ENCODE data around the gene ONECUT3.

Gene ONECUT3

GRCh38 chr19:1830568-1830967 is 77.3 kb downstream of the ONECUT3 start:
- no peaks in the 10 kb centered on the region for H3K4me1 ChIP-seq (ENCODE audit: insufficient read depth, poor library complexity, severe bottlenecking)
- no peaks in the 10 kb centered on the region for H3K9me3 ChIP-seq (ENCODE audit: severe bottlenecking)
- ATAC-seq (ENCODE audit: low read depth): no peak
- no peaks in the 10 kb centered on the region for H3K27me3 ChIP-seq (ENCODE audit: insufficient read depth, poor library complexity, severe bottlenecking)
- TF ChIP-seq CTCF (IDR thresholded peaks at IDR 0.05; ENCODE audit: poor library complexity, severe bottlenecking): no peak
- no peak for DNase-seq (ENCODE audit: low spot score)
- H3K27ac ChIP-seq (ENCODE audit: poor library complexity, severe bottlenecking): no peak overlapping the region
- no peak overlapping the region for H3K4me3 ChIP-seq (ENCODE audit: severe bottlenecking)
- H3K36me3 ChIP-seq (ENCODE audit: low read depth): peaks cover 11% of the 10 kb centered on the region

Measured in RWPE2 (cell line).